ENCODE measurements around the gene NFATC2. TPM values are rescaled to one million over a fixed set of nuclear protein-coding genes. Genes with fewer than 3 reads are reported as not detected.

NFATC2 gene
- total RNA-seq, 2 experiments from 2014 or later: 44.3 to 45.2 TPM

DNA sequence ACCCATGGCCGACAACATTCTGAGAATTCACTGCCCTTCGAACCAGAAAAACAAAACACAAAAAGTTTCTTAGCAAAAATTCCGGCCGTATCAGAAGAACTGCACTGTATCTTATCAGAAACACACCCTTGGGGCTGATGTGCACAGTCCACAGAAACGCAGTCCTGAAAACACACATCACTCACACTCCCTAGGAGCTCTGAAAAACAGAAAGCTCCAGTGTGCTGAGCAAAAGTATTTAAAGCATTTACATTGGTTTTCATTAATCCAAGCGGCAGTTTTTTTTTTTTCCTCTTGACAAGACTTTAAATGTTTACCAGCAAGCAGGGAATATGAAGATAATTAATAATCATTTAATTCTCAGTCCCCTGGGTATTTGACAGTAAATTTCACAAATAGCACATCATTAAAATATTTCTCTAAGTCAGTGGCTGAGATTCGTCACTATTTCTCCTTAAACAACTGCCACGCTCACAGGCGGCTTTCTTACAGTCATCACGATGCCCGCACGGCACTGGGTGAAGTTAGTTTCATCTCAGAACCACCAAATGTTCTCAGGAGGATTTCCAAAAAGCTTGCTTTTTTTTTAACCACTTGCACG, 13.3 kb downstream of the NFATC2 start:
- ChIA-PET CTCF (interaction anchor here (0.5 to 1.6 kb wide), 5 partner anchors 9 to 197 kb away, joined by 3 to 4 read pairs (median 3); partner anchors contain the start of gene NFATC2), POLR2A (interaction anchor here (0.6 to 1.8 kb wide), 7 partner anchors 11 to 734 kb away, joined by 3 to 6 read pairs (median 4); partner anchors contain the start of genes BCAS4 and NFATC2)

DNA sequence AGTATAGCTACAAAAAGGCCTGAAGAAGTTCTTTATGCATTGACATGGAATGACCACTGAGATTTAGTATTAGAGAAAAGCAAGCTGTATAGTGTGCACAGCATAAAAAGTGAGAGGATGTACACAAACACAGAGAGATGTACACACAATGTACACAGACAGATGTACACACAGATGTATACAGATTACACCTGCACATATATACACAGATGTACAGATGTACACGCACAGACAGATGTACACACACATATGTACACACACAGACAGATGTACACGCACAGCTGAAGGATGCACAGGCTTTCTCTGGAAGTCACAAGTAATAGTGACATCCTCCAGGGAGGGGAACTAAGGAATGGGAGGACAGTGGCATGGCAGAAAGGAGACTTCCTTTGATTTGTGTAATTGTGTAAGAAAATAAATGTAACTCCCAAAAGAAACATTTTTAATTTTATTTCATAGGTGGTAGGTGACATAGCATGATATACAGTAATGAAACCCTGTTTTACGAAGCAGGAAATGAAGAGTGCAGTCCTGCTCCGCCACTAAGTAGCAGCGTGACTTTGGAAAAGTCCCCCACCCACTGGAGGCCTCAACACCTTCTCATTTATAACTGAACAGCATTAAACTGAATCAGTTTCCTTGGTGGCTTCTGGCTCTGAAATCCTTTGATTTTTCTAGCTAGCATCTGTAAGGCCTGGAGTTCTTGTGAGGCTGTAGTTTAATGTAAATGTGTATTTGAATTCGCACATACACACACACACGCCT, 14.1 kb downstream of the NFATC2 start:
- POLR2A ChIA-PET: interaction anchor here (0.6 to 1.8 kb wide), 7 partner anchors 12 to 734 kb away, joined by 3 to 6 read pairs (median 5); partner anchors contain the start of genes BCAS4 and NFATC2
- CTCF ChIA-PET: interaction anchor here (0.7 to 2.1 kb wide), 6 partner anchors 9 to 1935 kb away, joined by 3 to 6 read pairs (median 4); partner anchors contain the start of gene NFATC2

DNA sequence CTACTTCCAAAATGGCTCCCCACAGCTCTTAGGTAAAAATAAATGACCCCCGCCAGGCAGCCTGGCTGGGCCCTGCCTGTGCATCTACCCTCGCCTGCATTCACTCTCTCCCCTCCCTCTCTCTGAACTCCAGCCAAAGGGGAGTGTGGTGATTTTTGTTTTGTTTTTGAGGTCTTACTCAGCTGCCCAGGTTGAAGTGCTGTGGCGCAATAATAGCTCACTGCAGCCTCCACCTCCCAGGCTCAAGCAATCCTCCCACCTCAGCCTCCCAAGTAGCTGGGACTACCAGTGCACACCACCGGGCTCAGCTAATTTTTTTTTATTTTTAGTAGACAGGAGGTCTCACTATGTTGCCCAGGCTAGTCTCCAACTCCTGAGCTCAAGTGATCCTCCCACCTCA, 15.8 kb downstream of the NFATC2 start:
- CTCF ChIA-PET: interaction anchor here (0.8 to 2.1 kb wide), 5 partner anchors 26 to 137 kb away, joined by 3 to 6 read pairs (median 4); no protein-coding TSS in a partner anchor
- POLR2A ChIA-PET: interaction anchor here (0.6 to 1.5 kb wide), 3 partner anchors 9 to 721 kb away, joined by 4 to 11 read pairs (median 4); partner anchors contain the start of gene NFATC2

DNA sequence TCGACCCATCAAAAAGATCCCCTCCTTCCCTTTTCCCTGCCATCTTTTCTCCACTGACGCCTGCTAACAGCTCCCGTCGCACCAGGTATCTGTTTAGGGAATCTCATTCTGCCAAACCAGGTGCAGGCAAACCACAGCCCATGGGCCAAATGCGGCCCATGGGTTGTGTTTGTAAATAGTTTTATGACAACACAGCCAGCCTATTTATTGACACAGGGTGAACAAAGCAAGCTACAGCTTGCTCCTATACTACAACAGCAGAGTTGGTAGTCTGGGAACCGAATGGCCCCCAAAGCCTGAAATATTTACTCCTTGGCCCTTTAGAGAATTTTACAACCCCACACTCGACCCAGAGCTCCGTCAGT, 16.4 kb downstream of the NFATC2 start:
- ChIA-PET POLR2A (interaction anchor here (0.6 to 1.5 kb wide), 3 partner anchors 8 to 721 kb away, joined by 4 to 11 read pairs (median 4); partner anchors contain the start of gene NFATC2), CTCF (interaction anchor here (1.3 to 2.3 kb wide), 4 partner anchors 12 to 45 kb away, joined by 4 to 6 read pairs (median 6); no protein-coding TSS in a partner anchor)

DNA sequence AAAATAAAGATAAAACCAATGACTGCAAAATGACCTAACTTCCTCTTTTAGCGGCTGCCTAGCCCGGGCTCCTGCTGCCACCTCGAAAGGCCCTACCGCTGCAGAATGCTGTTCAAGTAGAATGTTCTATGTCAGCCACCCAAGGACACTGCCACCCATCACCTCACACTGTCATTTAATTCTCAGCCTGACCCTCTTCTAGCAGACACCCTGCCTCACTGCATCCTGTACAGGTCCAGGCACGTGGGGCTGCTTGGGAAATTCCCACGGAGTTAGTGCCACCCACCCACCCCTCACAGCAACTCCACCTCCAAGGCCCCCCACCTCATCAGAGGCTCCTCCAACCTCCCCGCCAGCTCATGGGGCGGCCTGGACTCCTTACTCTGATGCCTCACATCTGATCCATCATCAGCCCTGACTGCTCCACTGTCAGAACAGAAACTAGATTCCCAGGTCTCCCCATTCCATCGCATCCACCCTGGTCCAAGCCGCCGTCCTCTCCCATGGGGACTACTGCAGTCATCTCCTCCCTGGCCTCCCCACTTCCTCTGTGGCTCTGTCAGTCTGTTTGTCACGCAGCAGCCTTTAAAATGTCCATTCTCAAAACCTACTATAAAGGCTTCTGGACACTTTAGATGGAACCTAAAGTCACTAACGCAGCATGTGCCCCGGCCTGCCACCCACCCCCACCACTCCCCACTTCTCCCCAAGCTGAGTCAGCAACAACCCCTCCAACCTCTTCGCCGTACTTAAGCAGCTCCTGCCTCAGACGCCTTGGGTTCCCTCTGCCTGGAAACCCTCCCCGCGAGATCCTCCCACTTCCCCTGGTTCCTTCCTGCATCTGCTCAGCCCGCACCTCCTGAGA, 17.0 kb downstream of the NFATC2 start:
- ChIA-PET CTCF (interaction anchor here (0.6 to 2.3 kb wide), 3 partner anchors 11 to 52 kb away, joined by 3 to 6 read pairs (median 4); no protein-coding TSS in a partner anchor), POLR2A (interaction anchor here (0.6 to 1.5 kb wide), 3 partner anchors 16 to 101 kb away, joined by 3 to 11 read pairs (median 3); partner anchors contain the start of gene NFATC2)

DNA sequence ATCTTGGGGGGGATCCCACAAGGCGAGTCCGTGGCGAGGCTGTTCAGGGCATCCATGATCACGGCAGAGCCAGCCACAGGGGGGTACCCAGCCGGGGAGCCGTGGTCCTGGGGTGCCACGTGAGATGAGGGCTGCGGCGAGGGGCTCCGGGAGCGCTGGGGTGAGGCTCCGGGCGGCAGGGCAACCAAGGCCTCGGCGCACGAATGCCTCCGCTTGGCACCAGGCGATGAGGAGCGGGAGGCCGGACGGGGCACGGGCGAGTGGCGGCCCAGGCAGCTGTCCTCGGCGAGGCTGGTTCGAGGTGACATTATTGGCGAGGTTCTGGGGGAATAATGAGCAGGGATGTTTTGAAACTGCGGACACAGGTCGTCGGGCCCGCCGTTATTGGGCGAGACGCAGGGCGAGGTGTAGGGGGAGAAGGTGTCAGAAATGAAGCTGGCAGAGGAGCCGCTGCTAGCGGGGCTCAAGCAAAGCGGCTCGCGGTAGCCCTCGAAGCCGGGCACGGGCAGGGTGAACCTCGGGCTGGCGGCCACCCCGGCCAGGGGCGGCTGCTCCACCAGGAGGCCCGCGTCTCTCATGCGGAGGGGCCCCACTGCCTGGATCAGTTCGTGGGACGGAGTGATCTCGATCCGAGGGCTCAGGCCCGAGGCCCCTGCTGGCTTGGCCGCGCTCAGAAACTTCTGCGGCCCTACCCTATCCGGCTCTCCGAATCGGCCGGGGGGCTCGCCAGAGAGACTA, 19.1 kb downstream of the NFATC2 start:
- ChIA-PET CTCF (interaction anchor here (2.3 kb wide), 1 partner anchor 9 kb away, joined by 6 read pairs; no protein-coding TSS in a partner anchor), POLR2A (no interaction called here)

DNA sequence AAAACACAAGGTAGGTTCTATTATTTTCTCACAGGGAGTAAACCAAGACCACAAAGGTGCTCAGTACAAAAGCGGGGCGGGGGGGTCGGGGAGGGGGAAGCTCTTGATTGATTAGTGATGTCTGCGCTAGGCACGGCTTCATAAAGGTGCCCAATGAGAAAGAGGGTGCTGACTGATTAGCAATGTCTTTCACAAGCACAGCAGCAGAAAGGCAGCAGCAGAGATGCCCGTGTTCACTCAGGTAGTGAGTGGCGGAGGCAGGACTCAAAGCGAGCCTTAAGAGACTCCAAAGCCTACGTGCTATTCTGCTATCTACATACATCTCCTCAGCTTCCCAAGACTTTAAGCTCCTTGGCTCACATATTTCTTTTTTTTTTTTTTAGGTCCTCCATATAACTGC, 20.3 kb downstream of the NFATC2 start:
- ChIA-PET CTCF (no interaction called here), POLR2A (interaction anchor here (0.6 kb wide), 1 partner anchor 17 kb away, joined by 3 read pairs; no protein-coding TSS in a partner anchor)

DNA sequence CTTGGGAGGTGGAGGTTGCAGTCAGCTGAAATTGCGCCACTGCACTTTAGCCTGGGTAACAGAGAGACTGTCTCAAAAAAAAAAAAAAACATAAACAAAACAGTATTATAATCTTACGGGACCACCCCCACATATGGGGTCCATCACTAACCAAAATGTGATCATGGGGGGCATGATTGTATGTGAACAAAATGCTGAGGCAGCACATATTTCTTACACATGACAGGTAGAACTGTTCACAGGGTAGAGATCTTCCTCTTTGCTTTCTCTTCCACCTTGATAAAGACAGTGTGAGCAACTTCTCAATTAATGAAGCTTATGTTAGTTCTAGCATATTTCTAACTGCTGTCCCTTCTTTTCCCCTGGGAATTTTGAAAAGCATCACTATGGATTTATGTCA, 24.7 kb downstream of the NFATC2 start:
- ChIA-PET CTCF (interaction anchor here (0.7 kb wide), 1 partner anchor 9 kb away, joined by 3 read pairs; no protein-coding TSS in a partner anchor), POLR2A (interaction anchor here (0.6 kb wide), 1 partner anchor 9 kb away, joined by 4 read pairs; no protein-coding TSS in a partner anchor)

DNA sequence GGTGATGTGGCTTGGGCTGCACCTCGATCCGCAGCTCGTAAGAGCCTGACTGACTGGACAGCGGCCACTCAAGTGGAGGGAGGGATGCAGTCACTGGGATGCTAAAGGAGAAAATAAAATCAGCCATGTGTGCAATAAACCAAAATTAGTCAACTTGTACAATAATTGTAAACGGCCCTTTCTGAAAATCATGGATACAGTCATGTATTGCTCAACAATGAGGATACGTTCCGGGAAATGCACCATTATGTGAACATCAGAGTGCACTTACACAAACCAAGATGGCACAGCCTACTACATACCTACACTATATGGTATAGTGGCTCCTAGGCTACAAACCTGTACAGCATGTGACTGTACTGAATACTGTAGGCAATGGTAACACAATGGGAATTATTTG, 25.7 kb downstream of the NFATC2 start:
- POLR2A ChIA-PET: interaction anchor here (0.6 kb wide), 1 partner anchor 103 kb away, joined by 6 read pairs; no protein-coding TSS in a partner anchor
- CTCF ChIA-PET: no interaction called here

DNA sequence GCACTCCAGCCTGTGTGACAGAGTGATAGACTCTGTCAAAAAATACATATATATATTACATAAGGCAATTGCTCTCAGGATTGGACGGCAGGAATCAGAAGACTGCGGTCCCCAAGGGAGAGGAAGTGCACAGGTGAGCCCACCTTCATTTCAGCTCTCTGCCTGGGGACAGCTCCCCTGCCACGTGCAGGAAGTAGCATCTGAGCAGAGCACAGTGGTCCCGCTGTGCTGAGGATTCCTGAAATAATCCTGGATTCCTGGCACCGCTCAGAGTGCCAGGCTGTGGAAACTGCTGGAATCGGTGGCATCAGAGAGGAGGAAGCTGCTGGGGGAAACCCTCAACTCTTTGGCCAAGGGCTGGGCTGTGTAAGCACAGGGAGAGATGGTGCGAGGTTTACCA, 27.7 kb downstream of the NFATC2 start:
- POLR2A ChIA-PET: no interaction called here

DNA sequence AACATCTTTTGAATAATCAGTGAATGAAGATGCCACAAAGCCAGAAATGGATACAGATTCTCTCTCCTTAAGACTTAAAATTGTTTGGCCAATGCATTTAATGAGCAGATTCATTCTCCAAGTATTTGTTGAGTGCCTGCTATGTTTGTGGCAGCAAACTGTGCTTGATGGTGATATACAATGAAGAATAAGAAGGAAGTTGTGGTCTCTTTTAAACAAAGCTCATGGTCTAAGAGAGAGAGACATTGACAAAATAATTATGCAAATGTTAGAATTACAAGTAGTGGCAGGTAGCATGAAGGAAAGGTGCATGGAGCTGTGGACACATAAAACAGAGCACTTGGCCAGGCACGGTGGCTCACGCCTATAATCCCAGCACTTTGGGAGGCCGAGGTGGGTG, 28.3 kb downstream of the NFATC2 start:
- ChIA-PET CTCF (interaction anchor here (0.6 to 2.4 kb wide), 5 partner anchors 11 to 80 kb away, joined by 3 to 6 read pairs (median 3); no protein-coding TSS in a partner anchor), POLR2A (interaction anchor here (0.6 to 1.3 kb wide), 4 partner anchors 27 to 82 kb away, joined by 3 to 4 read pairs (median 3); no protein-coding TSS in a partner anchor)

More for the DNA sequence above, 27.7 kb downstream of the NFATC2 start:
- CTCF ChIA-PET: interaction anchor here (0.6 to 2.4 kb wide), 4 partner anchors 10 to 53 kb away, joined by 3 to 6 read pairs (median 4); no protein-coding TSS in a partner anchor

DNA sequence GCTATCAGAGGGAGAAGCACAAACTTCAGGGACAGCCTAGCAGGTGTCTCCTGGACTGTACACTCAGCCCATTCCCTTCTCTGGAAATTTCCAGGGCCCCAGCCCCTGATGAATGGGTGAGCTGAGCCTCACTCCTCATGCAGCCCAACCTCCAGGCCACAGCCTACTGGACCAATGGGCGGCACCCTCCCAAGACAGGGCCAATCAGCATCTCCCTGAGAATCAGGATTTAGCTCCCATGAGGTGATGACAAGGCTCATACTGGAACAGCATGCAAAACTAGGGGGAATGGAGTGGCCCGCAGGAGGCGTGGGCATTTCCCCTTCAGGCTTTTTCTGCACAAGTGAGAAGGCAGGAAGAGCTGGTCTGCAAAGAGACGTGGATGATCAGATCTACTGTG, 29.0 kb downstream of the NFATC2 start:
- CTCF ChIA-PET: interaction anchor here (0.7 to 2.4 kb wide), 5 partner anchors 8 to 81 kb away, joined by 3 to 6 read pairs (median 3); no protein-coding TSS in a partner anchor

DNA sequence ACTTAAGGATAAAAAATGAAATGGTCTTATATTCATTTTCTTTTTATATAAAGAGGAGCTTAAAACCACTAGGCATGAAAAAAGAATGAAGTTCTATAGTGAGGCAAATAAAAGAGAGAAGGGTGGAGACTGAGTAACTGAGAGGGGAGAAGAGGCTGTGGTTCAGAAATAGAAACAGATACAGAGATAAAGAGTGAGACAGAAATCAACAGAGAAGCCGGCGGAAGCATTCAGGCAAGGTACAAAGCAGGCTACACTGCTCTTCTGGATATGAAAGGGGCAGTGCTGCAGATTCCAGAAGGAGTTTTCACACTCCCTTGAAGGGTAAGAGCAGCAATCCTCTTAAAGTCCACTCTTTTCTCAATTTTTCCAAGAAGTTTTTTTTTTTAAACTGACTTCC, 29.9 kb downstream of the NFATC2 start:
- POLR2A ChIA-PET: interaction anchor here (1.2 to 1.8 kb wide), 2 partner anchors 12 to 30 kb away, joined by 4 to 8 read pairs; partner anchors contain the start of gene NFATC2

More for the DNA sequence above, 29.0 kb downstream of the NFATC2 start:
- POLR2A ChIA-PET: interaction anchor here (0.6 to 1.3 kb wide), 4 partner anchors 28 to 435 kb away, joined by 3 to 4 read pairs (median 4); no protein-coding TSS in a partner anchor

DNA sequence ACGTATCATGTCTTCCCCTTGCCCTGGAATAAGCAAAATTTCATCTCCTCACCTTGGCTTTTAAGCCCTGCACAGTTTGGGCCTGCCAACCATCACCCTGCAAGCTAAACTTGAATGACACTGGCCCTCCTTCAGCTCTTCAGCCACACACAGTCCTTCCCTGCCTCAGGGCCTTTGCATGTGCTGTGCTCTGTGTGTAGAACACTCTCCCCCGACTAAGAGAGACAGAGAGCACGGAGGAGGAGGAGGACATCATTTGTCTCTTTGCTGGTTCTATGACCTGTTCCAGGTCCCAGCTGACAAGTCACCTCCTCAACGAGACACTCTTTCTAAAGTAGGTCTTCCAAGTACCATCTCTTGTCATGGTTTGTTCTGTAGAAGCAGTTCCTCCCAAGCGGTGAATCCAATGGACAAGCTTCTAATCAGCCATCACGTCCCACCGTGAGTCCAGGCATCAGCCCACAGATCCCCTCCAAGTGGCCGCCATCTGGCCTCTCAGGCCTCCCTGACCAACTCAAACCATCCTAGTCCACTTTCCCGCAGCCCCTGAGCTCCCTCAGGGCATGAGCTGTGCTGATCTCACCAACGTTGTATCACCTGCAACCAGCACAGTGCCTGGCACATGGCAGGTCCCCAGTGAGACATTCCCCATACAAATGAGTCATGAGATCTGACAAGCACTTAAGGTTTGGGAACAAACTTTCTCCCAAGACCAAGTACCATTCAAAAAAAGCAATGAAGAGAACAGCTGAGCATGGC, 30.5 kb downstream of the NFATC2 start:
- ChIA-PET POLR2A (interaction anchor here (1.2 to 1.8 kb wide), 2 partner anchors 11 to 30 kb away, joined by 4 to 8 read pairs; partner anchors contain the start of gene NFATC2), CTCF (interaction anchor here (0.7 kb wide), 1 partner anchor 17 kb away, joined by 3 read pairs; no protein-coding TSS in a partner anchor)

More for the DNA sequence above, 29.9 kb downstream of the NFATC2 start:
- CTCF ChIA-PET: interaction anchor here (0.7 kb wide), 1 partner anchor 17 kb away, joined by 3 read pairs; no protein-coding TSS in a partner anchor

DNA sequence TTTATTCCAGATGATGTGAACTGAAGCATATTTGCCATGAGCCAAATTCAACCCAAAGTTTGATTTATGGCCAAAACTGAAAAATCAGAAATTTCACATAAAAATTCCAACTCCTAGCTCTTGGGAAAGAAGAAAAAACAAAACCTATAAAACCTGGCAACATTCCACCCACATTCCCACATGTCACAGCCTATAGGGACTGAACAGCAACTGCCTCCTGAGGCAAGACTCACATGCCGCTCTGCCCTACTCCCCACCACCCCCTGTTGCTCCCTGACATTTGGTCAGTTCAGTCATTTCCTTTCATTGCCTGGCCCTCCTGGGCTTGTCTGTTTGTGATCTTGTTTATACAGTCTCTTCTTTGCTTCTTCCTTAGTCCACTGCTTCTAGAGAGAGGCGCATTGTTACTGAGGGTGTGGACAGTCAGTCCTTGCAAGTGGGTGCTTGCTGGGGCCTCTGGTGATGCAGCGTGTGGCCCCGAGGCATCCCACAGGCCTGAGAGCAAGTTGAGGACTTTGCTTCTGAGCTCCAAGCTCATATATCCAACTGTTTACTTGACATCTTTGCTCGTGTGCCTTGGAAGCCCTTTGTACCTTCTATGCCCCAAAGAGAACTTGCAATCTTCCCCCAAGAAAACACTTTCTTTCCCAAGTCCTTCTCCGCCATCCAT, 31.4 kb downstream of the NFATC2 start:
- ChIA-PET CTCF (interaction anchor here (0.9 to 2.0 kb wide), 3 partner anchors 9 to 98 kb away, joined by 3 to 6 read pairs (median 3); no protein-coding TSS in a partner anchor), POLR2A (interaction anchor here (1.2 to 1.8 kb wide), 2 partner anchors 10 to 31 kb away, joined by 4 to 8 read pairs; partner anchors contain the start of gene NFATC2)

DNA sequence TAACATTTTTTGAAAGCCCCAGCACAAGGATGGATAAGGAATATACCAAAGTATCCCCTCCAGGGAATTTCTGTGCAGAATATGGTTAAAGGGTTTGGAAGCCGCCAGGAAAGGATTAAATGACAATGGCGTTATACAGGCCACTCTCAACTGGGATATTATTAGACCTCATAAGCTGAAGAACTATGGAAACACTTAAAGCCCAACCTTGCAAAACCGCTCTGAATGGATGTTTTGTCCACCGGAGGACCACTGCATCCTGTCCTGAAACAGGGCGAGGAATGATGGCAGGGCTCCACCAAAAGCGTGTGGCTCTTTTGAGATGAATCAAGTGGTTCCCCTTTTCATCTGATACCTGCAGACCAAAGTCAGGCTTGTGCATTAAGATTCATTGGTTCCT, 32.4 kb downstream of the NFATC2 start:
- ChIA-PET CTCF (interaction anchor here (0.9 to 2.0 kb wide), 3 partner anchors 8 to 99 kb away, joined by 3 to 6 read pairs (median 3); no protein-coding TSS in a partner anchor), POLR2A (no interaction called here)
